ENCODE results near the gene TMEM62.
"Not testable (repeated sequence)": the region's sequence is repeated elsewhere in the genome, so short reads cannot be mapped to it uniquely, and the experiment has no call there.

TMEM62 gene

DNA sequence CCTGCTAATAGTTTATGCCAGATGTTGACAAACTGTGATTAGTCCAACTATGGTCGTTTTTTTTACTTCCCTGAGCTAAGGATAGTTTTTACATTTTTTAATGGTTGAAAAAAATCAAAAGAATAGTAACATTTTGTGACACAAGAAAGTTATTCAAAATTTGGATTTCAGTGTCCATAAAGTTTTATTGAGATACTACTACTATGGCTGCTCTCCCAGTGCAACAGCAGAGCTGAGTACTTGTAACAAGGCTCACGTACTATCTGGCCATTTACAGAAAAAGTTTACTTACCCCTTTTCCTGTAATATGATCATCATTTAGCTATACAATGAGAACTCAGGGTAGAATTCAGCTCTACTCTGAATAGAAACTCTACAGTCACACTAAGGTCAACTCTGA is 11.5 kb upstream of the TMEM62 start:
- DNase-seq (ENCODE audit: low spot score), result no peak
- TF ChIP-seq, protein P1, sequence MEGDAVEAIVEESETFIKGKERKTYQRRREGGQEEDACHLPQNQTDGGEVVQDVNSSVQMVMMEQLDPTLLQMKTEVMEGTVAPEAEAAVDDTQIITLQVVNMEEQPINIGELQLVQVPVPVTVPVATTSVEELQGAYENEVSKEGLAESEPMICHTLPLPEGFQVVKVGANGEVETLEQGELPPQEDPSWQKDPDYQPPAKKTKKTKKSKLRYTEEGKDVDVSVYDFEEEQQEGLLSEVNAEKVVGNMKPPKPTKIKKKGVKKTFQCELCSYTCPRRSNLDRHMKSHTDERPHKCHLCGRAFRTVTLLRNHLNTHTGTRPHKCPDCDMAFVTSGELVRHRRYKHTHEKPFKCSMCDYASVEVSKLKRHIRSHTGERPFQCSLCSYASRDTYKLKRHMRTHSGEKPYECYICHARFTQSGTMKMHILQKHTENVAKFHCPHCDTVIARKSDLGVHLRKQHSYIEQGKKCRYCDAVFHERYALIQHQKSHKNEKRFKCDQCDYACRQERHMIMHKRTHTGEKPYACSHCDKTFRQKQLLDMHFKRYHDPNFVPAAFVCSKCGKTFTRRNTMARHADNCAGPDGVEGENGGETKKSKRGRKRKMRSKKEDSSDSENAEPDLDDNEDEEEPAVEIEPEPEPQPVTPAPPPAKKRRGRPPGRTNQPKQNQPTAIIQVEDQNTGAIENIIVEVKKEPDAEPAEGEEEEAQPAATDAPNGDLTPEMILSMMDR (IDR thresholded peaks at IDR 0.05; ENCODE audit: extremely low read depth, missing control alignments), result no peak

GRCh38 chr15:43125100-43125661 is 8.2 kb upstream of the TMEM62 start:
- DNase-seq (ENCODE audit: low spot score), result no peak
- TF ChIP-seq, protein P1 (IDR thresholded peaks at IDR 0.05; ENCODE audit: extremely low read depth, missing control alignments), result no peak

GRCh38 chr15:43126356-43126755 is 7.0 kb upstream of the TMEM62 start:
- DNase-seq (ENCODE audit: low spot score), result no peak
- TF ChIP-seq, protein P1 (IDR thresholded peaks at IDR 0.05; ENCODE audit: extremely low read depth, missing control alignments), result no peak

GRCh38 chr15:43127752-43128151 is 5.6 kb upstream of the TMEM62 start:
- TF ChIP-seq, protein P1 (IDR thresholded peaks at IDR 0.05; ENCODE audit: extremely low read depth, missing control alignments), result no peak
- DNase-seq (ENCODE audit: low spot score), result no peak

DNA sequence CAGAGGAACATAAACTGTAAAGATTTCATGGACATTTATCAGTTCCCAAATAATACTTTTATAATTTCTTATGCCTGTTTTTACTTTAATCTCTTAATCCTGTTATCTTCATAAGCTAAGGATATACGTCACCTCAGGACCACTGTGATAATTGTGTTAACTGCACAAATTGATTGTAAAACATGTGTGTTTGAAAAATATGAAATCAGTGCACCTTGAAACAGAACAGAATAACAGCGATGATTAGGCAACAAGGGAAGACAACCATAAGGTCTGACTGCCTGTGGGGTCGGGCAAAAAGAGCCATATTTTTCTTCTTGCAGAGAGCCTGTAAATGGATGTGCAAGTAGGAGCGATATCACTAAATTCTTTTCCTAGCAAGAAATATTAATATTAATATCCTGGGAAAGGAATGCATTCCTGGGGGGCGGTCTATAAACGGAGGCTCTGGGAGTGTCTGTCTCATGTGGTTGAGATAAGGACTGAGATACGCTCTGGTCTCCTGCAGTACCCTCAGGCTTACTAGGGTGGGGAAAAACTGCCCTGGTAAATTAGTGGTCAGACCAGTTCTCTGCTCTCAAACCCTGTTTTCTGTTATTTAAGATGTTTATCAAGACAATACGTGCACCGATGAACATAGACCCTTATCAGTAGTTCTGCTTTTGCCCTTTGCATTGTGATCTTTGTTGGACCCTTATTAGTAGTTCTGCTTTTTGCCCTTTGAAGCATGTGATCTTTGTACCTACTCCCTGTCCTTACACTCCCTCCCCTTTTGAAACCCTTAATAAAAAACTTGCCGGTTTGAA is 5.0 kb upstream of the TMEM62 start:
- DNase-seq (ENCODE audit: low spot score), result not testable (repeated sequence)

DNA sequence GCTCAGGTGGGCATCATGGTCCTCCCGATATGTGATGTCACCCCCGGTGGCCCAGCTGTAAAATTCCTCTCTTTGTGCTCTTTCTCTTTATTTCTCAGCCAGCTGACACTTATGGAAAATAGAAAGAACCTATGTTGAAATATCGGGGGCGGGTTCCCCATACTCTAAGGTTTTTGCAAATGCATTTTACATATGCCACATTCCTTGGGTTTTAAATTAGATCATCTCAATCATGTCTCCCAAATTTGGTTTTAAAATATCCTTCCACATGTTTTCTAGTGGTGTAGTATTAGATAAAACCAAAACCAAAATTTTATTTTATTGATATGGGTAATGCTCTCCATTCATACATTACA is 4.4 kb upstream of the TMEM62 start:
- TF ChIP-seq, protein P1 (IDR thresholded peaks at IDR 0.05; ENCODE audit: extremely low read depth, missing control alignments), result no peak
- no peak for DNase-seq (ENCODE audit: low spot score)

DNA sequence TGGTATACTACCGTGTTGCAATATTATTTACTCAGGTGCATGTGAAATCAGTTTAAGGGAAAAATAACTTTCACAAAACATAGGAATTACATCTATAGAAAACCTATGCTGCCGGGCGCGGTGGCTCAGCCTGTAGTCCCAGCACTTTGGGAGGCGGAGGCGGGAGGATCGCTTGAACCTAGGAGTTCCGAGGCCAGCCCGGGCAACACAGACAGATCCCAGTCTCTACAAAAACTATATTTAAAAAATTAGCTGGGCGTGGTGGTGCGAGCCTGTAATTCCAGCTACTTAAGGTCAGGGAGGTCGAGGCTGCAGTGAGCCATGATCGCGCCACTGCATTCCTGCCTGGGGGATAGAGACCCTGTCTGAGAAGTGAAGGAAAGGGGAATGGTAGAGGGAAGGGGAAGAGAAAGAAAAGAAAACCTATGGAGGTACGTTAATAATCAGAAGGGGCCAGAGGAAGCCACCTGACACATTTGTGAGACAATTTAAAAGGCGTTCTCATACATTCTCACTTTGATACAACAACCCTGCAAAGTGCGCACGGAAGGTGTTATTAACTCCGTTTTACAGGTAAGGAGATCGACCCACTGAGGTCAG is 456 bp upstream of the TMEM62 start:
- no peak for DNase-seq (ENCODE audit: low spot score)
- TF ChIP-seq, protein P1 (IDR thresholded peaks at IDR 0.05; ENCODE audit: extremely low read depth, missing control alignments), result no peak

Measured in GM20000 (cell line).